Measurements from ENCODE around the gene CABLES1. TPM values are rescaled to one million over a fixed set of nuclear protein-coding genes. Genes with fewer than 3 reads are reported as not detected.

The CABLES1 gene
- total and polyA plus RNA-seq, 2 experiments from 2014 or later: 3.8 to 4.1 TPM

- no peak for TF ChIP-seq CTCF (IDR thresholded peaks at IDR 0.05; ENCODE audit: low read depth, low read length)
- no peak overlapping the region for H3K27ac ChIP-seq
- H3K4me1 ChIP-seq (ENCODE audit: low read depth): peaks cover 10% of the 10 kb centered on the region
- no peaks in the 10 kb centered on the region for H3K36me3 ChIP-seq
- H3K9me3 ChIP-seq (ENCODE audit: low read depth): no peaks in the 10 kb centered on the region
- DNase-seq (ENCODE audit: low read depth in 1 of 2, low spot score in 1 of 2): no peak
- no peaks in the 10 kb centered on the region for H3K27me3 ChIP-seq
- no peak overlapping the region for H3K4me3 ChIP-seq
These were observed 5.8 kb upstream of the CABLES1 start for GRCh38 chr18:23129355-23130002.

GRCh38 chr18:23131693-23132319 is 3.5 kb upstream of the CABLES1 start:
- peaks cover 6% of the 10 kb centered on the region for H3K27me3 ChIP-seq
- no peak overlapping the region for H3K27ac ChIP-seq
- no peaks in the 10 kb centered on the region for H3K9me3 ChIP-seq (ENCODE audit: low read depth)
- peak; percentile 83 to 91 for DNase-seq (ENCODE audit: low read depth in 1 of 2, low spot score in 1 of 2)
- no peaks in the 10 kb centered on the region for H3K36me3 ChIP-seq
- no peak overlapping the region for H3K4me3 ChIP-seq
- peak; percentile 69 for TF ChIP-seq CTCF (IDR thresholded peaks at IDR 0.05; ENCODE audit: low read depth, low read length)
- H3K4me1 ChIP-seq (ENCODE audit: low read depth): peaks cover 15% of the 10 kb centered on the region

GRCh38 chr18:23133860-23134779 is 1.2 kb upstream of the CABLES1 start:
- Histone ChIP-seq H3K27ac (no peak overlapping the region), H3K4me1 (ENCODE audit: low read depth) (peaks cover 36% of the 10 kb centered on the region), H3K36me3 (no peaks in the 10 kb centered on the region), H3K9me3 (ENCODE audit: low read depth) (no peaks in the 10 kb centered on the region), H3K4me3 (peak overlapping the region; percentile 50), H3K27me3 (peaks cover 6% of the 10 kb centered on the region)
- DNase-seq (ENCODE audit: low read depth in 1 of 2, low spot score in 1 of 2): peak in 1 of 2 donors; percentile 38
- no peak for TF ChIP-seq CTCF (IDR thresholded peaks at IDR 0.05; ENCODE audit: low read depth, low read length)

- H3K27me3 ChIP-seq: peaks cover 6% of the 10 kb centered on the region
- peak overlapping the region; percentile 50 for H3K4me3 ChIP-seq
- no peaks in the 10 kb centered on the region for H3K36me3 ChIP-seq
- no peak for TF ChIP-seq CTCF (IDR thresholded peaks at IDR 0.05; ENCODE audit: low read depth, low read length)
- peaks cover 36% of the 10 kb centered on the region for H3K4me1 ChIP-seq (ENCODE audit: low read depth)
- no peaks in the 10 kb centered on the region for H3K9me3 ChIP-seq (ENCODE audit: low read depth)
- peak; percentile 54 to 63 for DNase-seq (ENCODE audit: low read depth in 1 of 2, low spot score in 1 of 2)
- no peak overlapping the region for H3K27ac ChIP-seq
These were observed 453 bp downstream of the CABLES1 start for GRCh38 chr18:23135550-23136325.
